A549 (cell line): Measurements from ENCODE around the gene LTBP3. TPM values are rescaled to one million over a fixed set of nuclear protein-coding genes. Genes with fewer than 3 reads are reported as not detected.

Source experiments
- ATAC-seq, 2 experiments: fragments of 200-7000 bp in 1 of 2; fragments of >200 bp in 1 of 2; cut with Nextera tagmentation in 1 of 2; cut with Tn5 transposase in 1 of 2; 3 replicates each; pipeline versions ENCODE4 v1.8.0 to v1.9.1; 2018 to 2020; ENCODE audit warnings: mild to moderate bottlenecking in 1 of 2, moderate library complexity in 1 of 2
- CTCF ChIA-PET: fragments of 300-600 bp; sonication (Branson Sonifier 250); formaldehyde crosslinking; extraction: SDS; loops from one replicate; lab custom pipeline; 2021; ENCODE audit warnings: antibody characterized with exemption, inconsistent platforms; lab: Yijun Ruan, JAX
- POLR2A ChIA-PET: fragments of 350-600 bp; formaldehyde crosslinking; extraction: SDS; loops from one replicate; lab custom pipeline; 2021; ENCODE audit warnings: antibody characterized with exemption, inconsistent platforms; lab: Yijun Ruan, JAX
- DNase-seq, 2 experiments: peaks; one replicate each; pipeline versions ENCODE4 v3.0.0 to v3.0.0-alpha.2; 2011 to 2016; ENCODE audit warnings: low read depth in 1 of 2, low spot score in 1 of 2
- FAIRE-seq: peaks from 2 replicates; lab custom pipeline; 2011; peaks lifted over from hg19 to GRCh38; lab: Jason Lieb, UNC
- H3K27ac ChIP-seq, 2 experiments: fragments of >200 bp; sonication (Bioruptor Twin); formaldehyde crosslinking; 3 replicates each; pipeline ENCODE4 v1.5.1; 2016 to 2017
- H3K4me1 ChIP-seq: fragments of >200 bp; sonication (Bioruptor Twin); formaldehyde crosslinking; 3 replicates; pipeline ENCODE4 v1.6.1; 2016
- H3K4me2 ChIP-seq: fragments of >200 bp; sonication (Bioruptor Twin); formaldehyde crosslinking; 3 replicates; pipeline ENCODE4 v1.6.1; 2016
- H3K4me3 ChIP-seq: fragments of >200 bp; sonication (Bioruptor Twin); formaldehyde crosslinking; 3 replicates; pipeline ENCODE4 v1.5.1; 2016
- H3K9me3 ChIP-seq: fragments of >200 bp; sonication (Bioruptor Twin); formaldehyde crosslinking; 3 replicates; pipeline ENCODE4 v1.6.1; 2016
- BHLHE40 ChIP-seq: IDR thresholded peaks from 2 replicates; pipeline ENCODE4 v1.6.1; 2012; ENCODE audit warnings: low read depth, low read length, inconsistent platforms
- CBX2 ChIP-seq: fragments of 200-600 bp; sonication (generic); IDR thresholded peaks from 2 replicates; pipeline ENCODE4 v1.6.1; 2016; ENCODE audit warnings: low read depth, mild to moderate bottlenecking, borderline replicate concordance
- CBX8 ChIP-seq: fragments of 200-600 bp; sonication (generic); IDR thresholded peaks from 2 replicates; pipeline ENCODE4 v1.6.1; 2016
- CEBPB ChIP-seq, 2 experiments: fragments of >200 bp in 1 of 2; sonication (Bioruptor Twin) in 1 of 2; formaldehyde crosslinking in 1 of 2; IDR thresholded peaks; 2 replicates each; pipeline ENCODE4 v1.6.1; 2012 to 2016
- CHD2 ChIP-seq: fragments of 150-350 bp; IDR thresholded peaks from 2 replicates; pipeline ENCODE4 v1.6.1; 2014; ENCODE audit warnings: low read length; ENCODE audit not compliant: partially characterized antibody
- CHD4 ChIP-seq: fragments of 200-600 bp; sonication (generic); IDR thresholded peaks from 2 replicates; pipeline ENCODE4 v1.6.1; 2016; ENCODE audit warnings: antibody characterized with exemption, mild to moderate bottlenecking, borderline replicate concordance
- EHF ChIP-seq: fragments of 250-450 bp; sonication (Bioruptor Pico); IDR thresholded peaks from 2 replicates; pipeline ENCODE4 v1.5.0; 2020; ENCODE audit warnings: mild to moderate bottlenecking
- EP300 ChIP-seq, 2 experiments: fragments of >200 bp; sonication (Bioruptor Twin); formaldehyde crosslinking; IDR thresholded peaks; 2 replicates in 1 of 2; 3 replicates in 1 of 2; pipeline ENCODE4 v1.6.1; 2016 to 2017
- ESRRA ChIP-seq: fragments of 150-350 bp; IDR thresholded peaks from 2 replicates; pipeline ENCODE4 v1.6.1; 2014; ENCODE audit warnings: mild to moderate bottlenecking, low read length, borderline replicate concordance
- FOXS1 ChIP-seq: fragments of 250-450 bp; sonication (Bioruptor Pico); IDR thresholded peaks from 2 replicates; pipeline ENCODE4 v1.5.0; 2020; ENCODE audit warnings: mild to moderate bottlenecking, moderate library complexity
- GATA3 ChIP-seq: IDR thresholded peaks from 2 replicates; pipeline ENCODE4 v1.6.1; 2012; ENCODE audit warnings: borderline replicate concordance
- HDAC2 ChIP-seq: fragments of 200-600 bp; sonication (generic); IDR thresholded peaks from 2 replicates; pipeline ENCODE4 v1.6.1; 2016
- HES2 ChIP-seq: fragments of >200 bp; sonication (Bioruptor Twin); formaldehyde crosslinking; IDR thresholded peaks from 2 replicates; pipeline ENCODE4 v1.6.1; 2016
- HEYL ChIP-seq: fragments of 250-450 bp; sonication (Bioruptor Pico); IDR thresholded peaks from 2 replicates; pipeline ENCODE4 v1.8.0; 2021; ENCODE audit warnings: mild to moderate bottlenecking, moderate library complexity
- HOXA7 ChIP-seq: fragments of 250-450 bp; sonication (Bioruptor Pico); IDR thresholded peaks from 2 replicates; pipeline ENCODE4 v1.5.0; 2020; ENCODE audit warnings: mild to moderate bottlenecking, moderate library complexity
- HOXB13 ChIP-seq: fragments of 250-450 bp; sonication (Bioruptor Pico); IDR thresholded peaks from 2 replicates; pipeline ENCODE4 v1.5.0; 2020; ENCODE audit warnings: low read depth, mild to moderate bottlenecking, moderate library complexity
- HOXB5 ChIP-seq: fragments of 250-450 bp; sonication (Bioruptor Pico); IDR thresholded peaks from 2 replicates; pipeline ENCODE4 v1.5.0; 2020; ENCODE audit warnings: mild to moderate bottlenecking, moderate library complexity
- KDM5A ChIP-seq: fragments of 200-600 bp; sonication (generic); IDR thresholded peaks from 2 replicates; pipeline ENCODE4 v1.6.1; 2016; ENCODE audit warnings: antibody characterized with exemption, mild to moderate bottlenecking
- MAFK ChIP-seq: fragments of 450-650 bp; IDR thresholded peaks from 2 replicates; pipeline ENCODE4 v1.6.1; 2014; ENCODE audit not compliant: partially characterized antibody
- MAX ChIP-seq: IDR thresholded peaks from 2 replicates; pipeline ENCODE4 v1.6.1; 2012
- MAZ ChIP-seq: fragments of 150-350 bp; IDR thresholded peaks from 2 replicates; pipeline ENCODE4 v1.6.1; 2014; ENCODE audit warnings: antibody characterized with exemption, low read depth, low read length, borderline replicate concordance
- MYC ChIP-seq: IDR thresholded peaks from 2 replicates; pipeline ENCODE4 v1.6.1; 2012; ENCODE audit warnings: mild to moderate bottlenecking, inconsistent platforms, low read length, improper control_type of control experiment, borderline replicate concordance
- NFE2L2 ChIP-seq: fragments of 150-350 bp; conservative IDR thresholded peaks from 2 replicates; pipeline ENCODE4 v1.6.1; 2014; ENCODE audit warnings: low read length
- NPAS2 ChIP-seq: fragments of 250-450 bp; sonication (Bioruptor Pico); IDR thresholded peaks from 2 replicates; pipeline ENCODE4 v1.8.0; 2022; ENCODE audit warnings: mild to moderate bottlenecking, moderate library complexity, borderline replicate concordance
- NR3C1 ChIP-seq: fragments of >200 bp; sonication (Bioruptor Twin); formaldehyde crosslinking; IDR thresholded peaks from 3 replicates; pipeline ENCODE4 v1.6.1; 2017
- PBX3 ChIP-seq: IDR thresholded peaks from 2 replicates; pipeline ENCODE4 v1.6.1; 2012
- POLR2A ChIP-seq: IDR thresholded peaks from 2 replicates; pipeline ENCODE4 v1.6.1; 2012; ENCODE audit warnings: mild to moderate bottlenecking, low read length
- RAD21 ChIP-seq, 2 experiments: fragments of >200 bp in 1 of 2; sonication (Bioruptor Twin) in 1 of 2; formaldehyde crosslinking in 1 of 2; IDR thresholded peaks in 1 of 2; conservative IDR thresholded peaks in 1 of 2; 2 replicates in 1 of 2; 3 replicates in 1 of 2; pipeline ENCODE4 v1.6.1; 2012 to 2018; ENCODE audit warnings: inconsistent platforms in 1 of 2
- RARB ChIP-seq: fragments of 250-450 bp; sonication (Bioruptor Pico); IDR thresholded peaks from 2 replicates; pipeline ENCODE4 v1.8.0; 2021; ENCODE audit warnings: mild to moderate bottlenecking, moderate library complexity
- RNF2 ChIP-seq: fragments of 200-600 bp; sonication (generic); IDR thresholded peaks from 2 replicates; pipeline ENCODE4 v1.6.1; 2016; ENCODE audit warnings: low read depth, mild to moderate bottlenecking, antibody characterized with exemption, moderate library complexity, borderline replicate concordance
- SMC3 ChIP-seq: fragments of >200 bp; sonication (Bioruptor Twin); formaldehyde crosslinking; IDR thresholded peaks from 3 replicates; pipeline ENCODE4 v1.6.1; 2018; ENCODE audit warnings: inconsistent platforms
- TFCP2L1 ChIP-seq: fragments of 250-450 bp; sonication (Bioruptor Pico); IDR thresholded peaks from 2 replicates; pipeline ENCODE4 v1.5.0; 2021; ENCODE audit warnings: mild to moderate bottlenecking
- TP53 ChIP-seq: fragments of 250-450 bp; sonication (Bioruptor Pico); IDR thresholded peaks from 2 replicates; pipeline ENCODE4 v1.5.0; 2021; ENCODE audit warnings: mild to moderate bottlenecking, moderate library complexity
- ZNF302 ChIP-seq: fragments of 250-450 bp; sonication (Bioruptor Pico); IDR thresholded peaks from 2 replicates; pipeline ENCODE4 v1.9.0; 2021; ENCODE audit warnings: inconsistent platforms, mild to moderate bottlenecking, moderate library complexity
- WGBS: methylation state at CpG from one replicate; pipeline ENCODE4 v1.1.6; 2017; ENCODE audit errors: missing lambda C conversion rate; 5-methylcytosine and 5-hydroxymethylcytosine counted together
- polyA plus RNA-seq, 4 experiments: library from polyadenylated mRNA; depleted of rRNA in 3 of 4; stranded (reverse); fragments of >200 nt; fragmentation: RNase III in 1 of 4; extraction: RNeasy Plus Mini Kit Qiagen cat#74134 plus additional on column Dnase treatment in 1 of 4; gene quantifications; 2 replicates in 3 of 4; 3 replicates in 1 of 4; pipeline ENCODE4 v1.2.3, GENCODE V29; 2011 to 2017
- TF ChIP-seq, protein P1 (sequence below): fragments of >200 bp; sonication (Bioruptor Twin); formaldehyde crosslinking; IDR thresholded peaks from 3 replicates; pipeline ENCODE4 v1.6.1; 2016
- TF ChIP-seq, protein P2 (sequence below): fragments of 250-450 bp; sonication (Bioruptor Pico); IDR thresholded peaks from 2 replicates; pipeline ENCODE4 v1.5.0; 2020; ENCODE audit warnings: low read depth, mild to moderate bottlenecking, moderate library complexity

The LTBP3 gene
- polyA plus RNA-seq, 2 of the 4 experiments (the other 2 are of a cell fraction): 28.6 to 123 TPM

DNA sequence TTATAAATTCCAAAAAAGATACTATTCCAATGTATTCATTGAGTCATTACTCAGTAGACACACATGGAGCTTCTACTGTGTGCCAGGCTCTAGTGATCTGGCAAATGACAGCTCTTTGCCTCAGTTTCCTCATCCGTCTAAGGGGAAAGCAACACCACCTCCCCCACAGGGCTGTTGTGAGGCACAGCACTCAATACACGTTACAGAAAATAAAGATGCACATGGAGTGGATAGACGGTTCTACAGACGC, 65.8 kb downstream of the LTBP3 start (continued):
- TF ChIP-seq, protein P1, sequence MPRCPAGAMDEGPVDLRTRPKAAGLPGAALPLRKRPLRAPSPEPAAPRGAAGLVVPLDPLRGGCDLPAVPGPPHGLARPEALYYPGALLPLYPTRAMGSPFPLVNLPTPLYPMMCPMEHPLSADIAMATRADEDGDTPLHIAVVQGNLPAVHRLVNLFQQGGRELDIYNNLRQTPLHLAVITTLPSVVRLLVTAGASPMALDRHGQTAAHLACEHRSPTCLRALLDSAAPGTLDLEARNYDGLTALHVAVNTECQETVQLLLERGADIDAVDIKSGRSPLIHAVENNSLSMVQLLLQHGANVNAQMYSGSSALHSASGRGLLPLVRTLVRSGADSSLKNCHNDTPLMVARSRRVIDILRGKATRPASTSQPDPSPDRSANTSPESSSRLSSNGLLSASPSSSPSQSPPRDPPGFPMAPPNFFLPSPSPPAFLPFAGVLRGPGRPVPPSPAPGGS: no peak
- TF ChIP-seq TP53 (CRISPR knock-in tag) (no peak; the same call in 1 of the 2 replicates), HOXB5 (peak; percentile 95; the same call in 1 of the 2 replicates), HEYL (peak; percentile 94)

DNA sequence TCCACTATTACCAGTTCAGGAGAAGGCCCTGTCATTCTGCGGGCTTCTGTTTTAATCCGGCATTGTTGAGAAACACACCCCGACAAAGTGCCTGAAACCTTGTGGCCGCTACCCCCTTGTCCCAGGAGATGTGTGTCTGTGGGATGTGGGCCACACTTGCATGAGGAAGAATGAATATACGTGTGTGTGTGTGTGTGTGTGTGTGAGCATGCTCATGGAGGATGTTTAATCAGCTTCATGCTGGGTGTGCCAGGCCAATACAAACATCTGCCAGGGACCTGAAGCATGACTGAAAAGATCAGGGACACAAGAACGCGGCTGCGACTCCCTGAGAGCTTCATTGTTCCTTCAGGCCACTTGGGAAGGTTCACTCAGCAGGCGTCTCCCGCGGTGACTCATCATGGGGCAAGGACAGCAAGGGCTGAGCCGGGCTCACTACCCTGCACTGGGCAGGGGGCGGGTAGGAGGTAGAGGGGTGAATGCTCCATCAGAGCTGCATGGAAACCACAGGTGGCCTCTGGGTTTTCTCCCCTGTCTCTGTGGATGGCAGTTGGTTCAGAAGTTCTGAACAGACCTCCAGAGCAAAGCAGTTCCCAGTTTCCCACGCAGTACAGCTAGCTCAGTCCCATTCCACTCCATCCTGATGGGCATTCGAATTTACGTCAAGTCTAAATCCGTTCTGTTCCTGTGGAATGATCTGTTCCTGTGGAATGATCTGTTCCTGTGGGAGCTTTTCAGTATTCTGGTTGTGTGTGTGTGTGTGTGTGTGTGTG, 66.4 kb downstream of the LTBP3 start:
- CTCF ChIA-PET: interaction anchor here (0.6 to 30.0 kb wide), 8 partner anchors 8 to 124 kb away, joined by 3 to 947 read pairs (median 4); no protein-coding TSS in a partner anchor
- Histone ChIP-seq H3K9me3 (no peaks in the 10 kb centered on the region), H3K27ac (peak overlapping the region; percentile 98 to 100), H3K4me1 (peaks cover 94% of the 10 kb centered on the region), H3K4me2 (peak overlapping the region; percentile 77), H3K4me3 (peak overlapping the region; percentile 8; the same call in 1 of the 3 replicates)
- peak; percentile 31 to 50 for ATAC-seq
- FAIRE-seq: no peak
- POLR2A ChIA-PET: interaction anchor here (1.0 to 26.7 kb wide), 7 partner anchors 11 to 72 kb away, joined by 4 to 1006 read pairs (median 41); partner anchors contain the start of genes MALAT1 and NEAT1
- peak; percentile 49 to 96 for DNase-seq
- 2% methylated on average over 17 of the region's 17 CpGs for WGBS
- TF ChIP-seq NR3C1 (no peak), CEBPB (IDR thresholded peaks at IDR 0.05) (no peak), RAD21 (conservative IDR thresholded peaks at IDR 0.05 in 1 of 2, IDR thresholded peaks at IDR 0.05 in 1 of 2) (peak in 1 of 2 experiments; percentile 35; a peak in 1 of 5 replicates), MAX (peak; percentile 84), RNF2 (no peak), GATA3 (peak; percentile 67), HOXB5 (0 out of 2 replicates have a peak, but pooled peaks have one; percentile 30), FOXS1 (CRISPR knock-in tag) (0 out of 2 replicates have a peak, but pooled peaks have one; percentile 80), HEYL (peak; percentile 35; the same call in 1 of the 2 replicates), EP300 (IDR thresholded peaks at IDR 0.05) (no peak; a peak in 1 of 5 replicates), POLR2A (peak; percentile 6; the same call in 1 of the 2 replicates), HDAC2 (no peak), BHLHE40 (no peak), CBX2 (no peak), SMC3 (no peak; the same call in 2 of the 3 replicates), MAFK (peak; percentile 46), HOXB13 (CRISPR knock-in tag) (no peak; the same call in 1 of the 2 replicates), RARB (CRISPR knock-in tag) (no peak), HOXA7 (CRISPR knock-in tag) (no peak), NFE2L2 (no peak), TP53 (CRISPR knock-in tag) (no peak), EHF (CRISPR knock-in tag) (no peak), ESRRA (no peak), TFCP2L1 (CRISPR knock-in tag) (no peak), CHD2 (no peak), HES2 (no peak), CBX8 (no peak), MYC (peak; percentile 79), ZNF302 (CRISPR knock-in tag) (no peak), KDM5A (no peak), CHD4 (no peak), MAZ (no peak), NPAS2 (CRISPR knock-in tag) (no peak), PBX3 (no peak)
- TF ChIP-seq, protein P1: 0 out of 3 replicates have a peak, but pooled peaks have one; percentile 45
- TF ChIP-seq, protein P2, sequence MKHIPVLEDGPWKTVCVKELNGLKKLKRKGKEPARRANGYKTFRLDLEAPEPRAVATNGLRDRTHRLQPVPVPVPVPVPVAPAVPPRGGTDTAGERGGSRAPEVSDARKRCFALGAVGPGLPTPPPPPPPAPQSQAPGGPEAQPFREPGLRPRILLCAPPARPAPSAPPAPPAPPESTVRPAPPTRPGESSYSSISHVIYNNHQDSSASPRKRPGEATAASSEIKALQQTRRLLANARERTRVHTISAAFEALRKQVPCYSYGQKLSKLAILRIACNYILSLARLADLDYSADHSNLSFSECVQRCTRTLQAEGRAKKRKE: peak; percentile 30; the same call in 1 of the 2 replicates
